IgD-negative memory B cell (primary cell): Measurements from ENCODE around the gene FTSJ1. TPM values are rescaled to one million over a fixed set of nuclear protein-coding genes. Genes with fewer than 3 reads are reported as not detected.

Experiments used
- H3K27ac Mint-ChIP-seq, 3 donors: one replicate each; pipeline ENCODE4 v1.8.0; 2020 to 2022; ENCODE audit warnings: mild to moderate bottlenecking in 3 of 3, mixed read lengths in 3 of 3, moderate library complexity in 1 of 3
- H3K27me3 Mint-ChIP-seq: one replicate; pipeline ENCODE4 v1.8.0; 2021; ENCODE audit warnings: mixed read lengths
- H3K36me3 Mint-ChIP-seq: one replicate; pipeline ENCODE4 v1.8.0; 2020; ENCODE audit warnings: mild to moderate bottlenecking, mixed read lengths
- H3K4me1 Mint-ChIP-seq, 3 donors: one replicate each; pipeline ENCODE4 v1.8.0; 2020 to 2022; ENCODE audit warnings: mixed read lengths in 3 of 3, mild to moderate bottlenecking in 1 of 3
- H3K4me3 Mint-ChIP-seq, 4 donors: one replicate each; pipeline ENCODE4 v1.8.0; 2020 to 2022; ENCODE audit warnings: mild to moderate bottlenecking in 4 of 4, mixed read lengths in 4 of 4, moderate library complexity in 3 of 4
- H3K9me3 Mint-ChIP-seq, 3 donors: one replicate each; pipeline ENCODE4 v1.8.0; 2020 to 2021; ENCODE audit warnings: mixed read lengths in 3 of 3, mild to moderate bottlenecking in 1 of 3
- polyA plus RNA-seq: library from polyadenylated mRNA; unstranded; fragments of 300-500 nt; fragmentation: Illumina TruSeq; gene quantifications from one replicate; pipeline ENCODE4 v1.2.3, GENCODE V29; 2021

Gene FTSJ1
- polyA plus RNA-seq, 1 donor from 2014 or later = 53.8 TPM

DNA sequence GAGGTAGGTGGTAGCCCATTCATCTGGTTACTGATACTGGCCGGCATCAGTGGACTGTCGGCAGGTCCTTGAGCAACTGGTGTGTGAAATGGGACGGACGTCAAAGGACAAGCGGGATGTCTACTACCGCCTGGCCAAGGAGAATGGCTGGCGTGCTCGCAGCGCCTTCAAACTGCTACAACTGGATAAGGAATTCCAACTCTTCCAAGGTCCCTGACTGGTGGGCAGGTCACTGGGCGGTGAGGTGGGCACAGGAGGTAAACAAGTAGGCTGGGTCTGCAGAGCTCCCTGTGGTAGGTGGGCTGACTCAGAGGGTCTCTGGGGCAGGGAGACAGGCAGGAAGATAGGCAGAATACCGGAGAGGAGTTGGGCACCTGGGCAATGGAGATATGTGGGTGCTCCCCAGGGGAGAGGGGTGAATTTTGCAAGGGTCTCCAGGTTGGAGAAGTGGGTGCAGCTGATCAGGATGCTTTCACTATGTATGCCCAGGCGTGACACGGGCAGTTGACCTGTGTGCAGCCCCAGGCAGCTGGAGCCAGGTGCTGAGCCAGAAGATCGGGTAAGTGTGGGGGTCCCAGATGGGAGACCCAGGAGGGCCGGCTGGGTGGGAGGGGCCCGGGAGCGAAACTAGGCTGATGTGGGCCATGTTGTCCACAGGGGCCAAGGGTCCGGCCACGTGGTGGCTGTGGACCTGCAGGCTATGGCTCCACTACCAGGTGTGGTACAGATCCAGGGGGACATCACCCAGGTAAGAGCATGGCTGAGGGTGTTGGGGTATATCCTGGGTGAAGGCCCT lies 2.2 kb downstream of the FTSJ1 start:
- H3K27ac Mint-ChIP-seq = peak overlapping the region; percentile 46 to 87 (median 54)
- H3K9me3 Mint-ChIP-seq = no peaks in the 10 kb centered on the region
- H3K27me3 Mint-ChIP-seq = peaks cover 2% of the 10 kb centered on the region
- peak overlapping the region in 1 of 4 donors; percentile 38 for H3K4me3 Mint-ChIP-seq
- H3K4me1 Mint-ChIP-seq = peaks cover 4 to 16% (median 14%) of the 10 kb centered on the region in 3 donors
- H3K36me3 Mint-ChIP-seq = peaks cover 6% of the 10 kb centered on the region

DNA sequence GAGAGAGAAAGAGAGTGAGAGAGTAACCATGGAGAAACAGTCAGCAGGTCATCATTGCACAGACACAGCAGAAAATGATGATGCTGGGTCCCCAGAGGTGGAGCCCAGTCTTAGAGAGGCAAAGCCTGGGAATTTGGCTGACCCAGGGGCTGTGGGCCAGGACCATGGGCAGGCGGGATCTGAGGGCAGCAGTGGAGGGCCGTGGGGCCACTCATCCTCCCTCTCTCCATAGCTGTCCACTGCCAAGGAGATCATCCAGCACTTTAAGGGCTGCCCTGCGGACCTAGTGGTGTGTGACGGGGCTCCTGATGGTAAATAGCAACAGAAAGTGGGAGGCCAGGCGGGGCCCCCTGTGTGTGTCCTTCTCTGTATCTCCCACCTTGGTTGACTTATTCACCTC lies 2.8 kb downstream of the FTSJ1 start:
- peak overlapping the region in 1 of 4 donors; percentile 38 for H3K4me3 Mint-ChIP-seq
- H3K27ac Mint-ChIP-seq = peak overlapping the region in 1 of 3 donors; percentile 54
- no peaks in the 10 kb centered on the region for H3K27me3 Mint-ChIP-seq
- peaks cover 4 to 16% (median 14%) of the 10 kb centered on the region in 3 donors for H3K4me1 Mint-ChIP-seq
- H3K9me3 Mint-ChIP-seq = no peaks in the 10 kb centered on the region
- H3K36me3 Mint-ChIP-seq = peaks cover 6% of the 10 kb centered on the region

DNA sequence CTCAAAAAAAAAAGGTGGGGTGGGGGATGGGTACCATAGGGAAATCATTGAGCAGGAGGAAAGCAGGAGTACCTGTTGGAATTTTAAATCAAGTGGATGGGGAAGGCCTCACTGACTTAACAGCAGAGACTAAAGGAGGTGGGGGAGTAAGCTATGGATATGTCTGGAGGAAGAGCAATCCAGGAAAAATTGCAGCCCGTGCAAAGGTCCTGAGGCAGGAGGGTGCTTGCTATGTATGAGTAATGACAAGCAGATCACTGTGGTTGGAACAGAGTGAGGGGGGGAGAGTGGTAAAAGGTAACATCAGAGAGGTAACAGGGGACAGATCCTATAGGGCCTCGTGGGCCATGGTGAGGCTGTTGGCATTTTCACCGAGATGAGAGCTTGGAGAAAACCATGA lies 4.1 kb downstream of the FTSJ1 start:
- Mint-ChIP-seq H3K36me3 (peaks cover 6% of the 10 kb centered on the region), H3K27ac (no peak overlapping the region), H3K9me3 (no peaks in the 10 kb centered on the region), H3K4me3 (no peak overlapping the region), H3K4me1 (peaks cover 4 to 13% (median 13%) of the 10 kb centered on the region in 3 donors), H3K27me3 (no peaks in the 10 kb centered on the region)

- H3K9me3 Mint-ChIP-seq = no peaks in the 10 kb centered on the region
- no peaks in the 10 kb centered on the region for H3K27me3 Mint-ChIP-seq
- peaks cover 3 to 11% (median 11%) of the 10 kb centered on the region in 3 donors for H3K4me1 Mint-ChIP-seq
- no peak overlapping the region for H3K4me3 Mint-ChIP-seq
- H3K27ac Mint-ChIP-seq = no peak overlapping the region
- peaks cover 6% of the 10 kb centered on the region for H3K36me3 Mint-ChIP-seq
Observed at GRCh38 chrX:48480583-48480982, 4.6 kb downstream of the FTSJ1 start.

DNA sequence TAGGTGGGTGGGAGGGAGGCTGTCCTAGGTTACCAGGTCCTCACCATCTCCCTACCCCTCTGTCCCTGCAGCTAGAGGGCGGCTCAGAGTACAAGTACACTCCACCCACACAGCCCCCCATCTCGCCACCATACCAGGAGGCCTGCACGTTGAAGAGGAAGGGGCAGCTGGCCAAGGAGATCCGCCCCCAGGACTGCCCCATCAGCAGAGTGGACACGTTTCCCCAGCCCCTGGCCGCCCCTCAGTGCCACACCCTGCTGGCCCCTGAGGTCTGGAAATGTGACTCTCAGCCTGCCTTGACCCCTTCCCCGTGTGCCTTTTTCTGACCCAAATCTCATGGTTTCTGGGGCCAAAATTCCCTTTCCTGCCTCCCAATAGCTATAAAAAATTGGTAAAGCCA lies 6.5 kb downstream of the FTSJ1 start:
- peaks cover 0 to 4% (median 1%) of the 10 kb centered on the region in 3 donors for H3K4me1 Mint-ChIP-seq
- H3K36me3 Mint-ChIP-seq = peaks cover 4% of the 10 kb centered on the region
- no peak overlapping the region for H3K27ac Mint-ChIP-seq
- H3K27me3 Mint-ChIP-seq = no peaks in the 10 kb centered on the region
- H3K9me3 Mint-ChIP-seq = no peaks in the 10 kb centered on the region
- H3K4me3 Mint-ChIP-seq = no peak overlapping the region

DNA sequence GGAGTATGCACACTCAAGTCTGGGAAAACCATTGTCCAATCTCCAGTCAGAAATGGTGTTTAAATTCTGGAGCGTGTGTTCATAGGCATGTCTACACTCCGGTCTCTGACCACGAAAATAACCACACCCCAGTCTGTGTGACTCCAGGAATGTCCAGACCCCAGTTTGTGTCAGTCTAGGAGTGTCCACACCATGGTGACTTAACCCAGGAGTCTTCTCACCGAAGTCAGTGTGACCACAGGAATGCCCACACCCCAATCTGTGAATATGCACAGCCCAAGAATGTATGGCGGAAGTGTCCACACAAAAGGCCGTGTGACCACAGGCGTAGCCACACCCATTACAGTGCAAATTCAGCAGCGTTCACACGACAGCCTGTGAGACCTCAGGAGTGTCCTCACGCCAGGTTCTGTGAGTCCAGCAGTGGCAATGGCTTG lies 11.4 kb downstream of the FTSJ1 start:
- Mint-ChIP-seq H3K4me1 (no peaks in the 10 kb centered on the region), H3K4me3 (no peak overlapping the region), H3K27me3 (peaks cover 4% of the 10 kb centered on the region), H3K27ac (no peak overlapping the region), H3K36me3 (no peaks in the 10 kb centered on the region), H3K9me3 (no peaks in the 10 kb centered on the region)

DNA sequence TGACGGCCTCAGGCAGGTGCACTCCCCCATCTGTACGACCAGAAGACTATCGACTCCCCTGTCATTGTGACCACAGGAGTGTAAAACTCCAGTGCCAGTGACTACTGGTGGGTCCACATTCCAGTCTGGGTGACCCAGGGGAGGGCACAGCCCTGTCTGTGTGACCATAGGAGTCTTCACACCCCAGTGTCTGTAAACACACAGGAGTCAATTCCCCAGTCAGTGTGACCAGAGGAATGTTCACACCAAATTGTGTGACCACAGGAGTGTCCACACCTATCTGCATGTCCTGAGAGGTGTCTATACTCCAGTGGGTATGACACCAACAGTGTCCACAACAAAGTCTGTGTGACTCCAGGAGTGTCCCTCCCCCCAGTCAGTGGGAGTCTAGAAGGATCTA lies 12.0 kb downstream of the FTSJ1 start:
- H3K4me1 Mint-ChIP-seq = no peaks in the 10 kb centered on the region
- H3K4me3 Mint-ChIP-seq = no peak overlapping the region
- peaks cover 4% of the 10 kb centered on the region for H3K27me3 Mint-ChIP-seq
- H3K9me3 Mint-ChIP-seq = no peaks in the 10 kb centered on the region
- H3K27ac Mint-ChIP-seq = no peak overlapping the region
- no peaks in the 10 kb centered on the region for H3K36me3 Mint-ChIP-seq

- H3K4me3 Mint-ChIP-seq = no peak overlapping the region
- H3K27me3 Mint-ChIP-seq = peaks cover 4% of the 10 kb centered on the region
- no peaks in the 10 kb centered on the region for H3K36me3 Mint-ChIP-seq
- H3K9me3 Mint-ChIP-seq = no peaks in the 10 kb centered on the region
- no peak overlapping the region for H3K27ac Mint-ChIP-seq
- H3K4me1 Mint-ChIP-seq = no peaks in the 10 kb centered on the region
Observed at GRCh38 chrX:48489296-48489695, 13.3 kb downstream of the FTSJ1 start.

GRCh38 chrX:48489892-48490291 lies 13.9 kb downstream of the FTSJ1 start:
- no peaks in the 10 kb centered on the region for H3K36me3 Mint-ChIP-seq
- no peak overlapping the region for H3K4me3 Mint-ChIP-seq
- H3K9me3 Mint-ChIP-seq = no peaks in the 10 kb centered on the region
- H3K4me1 Mint-ChIP-seq = no peaks in the 10 kb centered on the region
- H3K27ac Mint-ChIP-seq = no peak overlapping the region
- peaks cover 4% of the 10 kb centered on the region for H3K27me3 Mint-ChIP-seq

DNA sequence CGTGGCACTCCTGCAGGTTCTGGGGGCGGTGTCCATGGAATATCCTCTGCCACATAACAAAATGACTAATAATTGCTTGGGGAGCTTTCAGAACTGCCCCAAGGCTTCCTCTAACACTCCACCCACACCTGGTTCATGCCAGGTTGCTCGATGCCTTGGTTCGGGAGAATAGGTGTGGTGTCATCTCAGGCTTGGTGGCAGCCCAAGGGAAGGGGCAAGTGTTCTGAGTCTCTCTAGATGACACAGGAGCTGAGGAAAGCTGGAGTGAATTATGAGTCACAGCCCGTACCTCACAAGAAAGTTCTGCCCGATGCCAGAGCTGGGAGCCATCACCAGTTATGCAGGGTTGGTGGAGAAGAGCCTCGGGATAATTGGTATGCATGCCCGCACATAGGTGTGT lies 14.7 kb downstream of the FTSJ1 start:
- H3K9me3 Mint-ChIP-seq = no peaks in the 10 kb centered on the region
- no peaks in the 10 kb centered on the region for H3K4me1 Mint-ChIP-seq
- H3K27me3 Mint-ChIP-seq = peaks cover 4% of the 10 kb centered on the region
- no peak overlapping the region for H3K27ac Mint-ChIP-seq
- no peaks in the 10 kb centered on the region for H3K36me3 Mint-ChIP-seq
- H3K4me3 Mint-ChIP-seq = no peak overlapping the region

GRCh38 chrX:48491809-48492208 lies 15.8 kb downstream of the FTSJ1 start:
- Mint-ChIP-seq H3K36me3 (no peaks in the 10 kb centered on the region), H3K27ac (no peak overlapping the region), H3K4me3 (no peak overlapping the region), H3K27me3 (peaks cover 4% of the 10 kb centered on the region), H3K4me1 (no peaks in the 10 kb centered on the region), H3K9me3 (no peaks in the 10 kb centered on the region)

GRCh38 chrX:48492293-48492910 lies 16.4 kb downstream of the FTSJ1 start:
- no peak overlapping the region for H3K4me3 Mint-ChIP-seq
- no peaks in the 10 kb centered on the region for H3K36me3 Mint-ChIP-seq
- no peak overlapping the region for H3K27ac Mint-ChIP-seq
- no peaks in the 10 kb centered on the region for H3K9me3 Mint-ChIP-seq
- peaks cover 4% of the 10 kb centered on the region for H3K27me3 Mint-ChIP-seq
- H3K4me1 Mint-ChIP-seq = no peaks in the 10 kb centered on the region

DNA sequence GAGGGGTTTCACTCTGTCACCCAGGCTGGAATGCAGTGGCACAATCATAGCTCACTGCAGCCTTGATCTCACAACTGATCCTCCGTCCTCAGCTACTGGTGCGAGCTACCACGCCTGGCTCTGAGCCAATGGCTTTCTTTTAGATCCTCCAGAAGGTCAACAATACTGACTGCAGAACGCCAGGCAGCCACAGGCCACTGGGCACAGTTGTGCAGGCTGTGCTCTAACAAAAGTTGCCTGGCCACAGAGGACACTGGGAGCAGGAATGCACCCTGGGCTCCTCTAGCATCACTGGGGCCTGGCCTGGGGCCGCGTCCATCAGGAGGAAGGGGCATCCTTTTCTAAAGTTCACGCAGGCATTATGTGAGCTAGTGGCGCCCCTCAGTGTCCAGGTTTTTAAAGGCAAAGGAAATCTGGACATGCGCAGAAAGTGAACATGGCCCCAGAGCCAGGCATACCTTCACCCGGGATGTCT lies 17.9 kb downstream of the FTSJ1 start:
- Mint-ChIP-seq H3K4me1 (no peaks in the 10 kb centered on the region), H3K27ac (no peak overlapping the region), H3K27me3 (peaks cover 9% of the 10 kb centered on the region), H3K36me3 (no peaks in the 10 kb centered on the region), H3K9me3 (no peaks in the 10 kb centered on the region), H3K4me3 (no peak overlapping the region)

DNA sequence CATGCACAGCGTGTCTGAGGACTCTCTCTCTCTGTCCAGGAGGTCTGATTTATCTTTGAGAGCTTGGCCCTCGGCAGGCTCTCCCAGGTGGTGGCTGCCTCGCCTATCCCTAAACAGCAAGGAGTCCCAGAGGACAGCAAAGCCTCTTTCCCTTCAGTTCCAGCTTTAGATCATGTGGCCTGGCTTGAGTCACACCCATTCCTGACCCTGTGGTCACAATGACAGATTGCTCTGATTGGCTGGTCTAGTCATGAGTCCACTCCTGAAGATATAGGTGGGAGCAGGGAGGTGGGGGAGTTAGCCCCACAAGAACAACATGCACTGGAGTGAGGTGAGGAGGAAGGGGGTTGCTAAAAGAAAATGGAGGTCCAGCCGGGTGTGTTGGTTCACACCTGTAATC lies 20.7 kb downstream of the FTSJ1 start:
- peaks cover 22% of the 10 kb centered on the region for H3K27me3 Mint-ChIP-seq
- H3K4me3 Mint-ChIP-seq = no peak overlapping the region
- H3K4me1 Mint-ChIP-seq = no peaks in the 10 kb centered on the region
- H3K9me3 Mint-ChIP-seq = no peaks in the 10 kb centered on the region
- no peaks in the 10 kb centered on the region for H3K36me3 Mint-ChIP-seq
- H3K27ac Mint-ChIP-seq = no peak overlapping the region

GRCh38 chrX:48497871-48498270 lies 21.9 kb downstream of the FTSJ1 start:
- Mint-ChIP-seq H3K27ac (no peak overlapping the region), H3K9me3 (no peaks in the 10 kb centered on the region), H3K36me3 (no peaks in the 10 kb centered on the region), H3K27me3 (peaks cover 19% of the 10 kb centered on the region), H3K4me3 (no peak overlapping the region), H3K4me1 (no peaks in the 10 kb centered on the region)

- no peak overlapping the region for H3K27ac Mint-ChIP-seq
- no peak overlapping the region for H3K4me3 Mint-ChIP-seq
- peaks cover 19% of the 10 kb centered on the region for H3K27me3 Mint-ChIP-seq
- H3K36me3 Mint-ChIP-seq = no peaks in the 10 kb centered on the region
- no peaks in the 10 kb centered on the region for H3K9me3 Mint-ChIP-seq
- no peaks in the 10 kb centered on the region for H3K4me1 Mint-ChIP-seq
Observed at GRCh38 chrX:48498374-48498809, 22.4 kb downstream of the FTSJ1 start.
